NB4 (cell line): ENCODE data around the gene MT1X.

Experiments
- POLR2A ChIP-seq: IDR thresholded peaks from 2 replicates; pipeline ENCODE4 v1.6.1; 2011; ENCODE audit warnings: mild to moderate bottlenecking; ENCODE audit not compliant: insufficient read length; ENCODE audit errors: extremely low read depth
- TF ChIP-seq, protein P1 (sequence below): IDR thresholded peaks from one replicate; pipeline ENCODE4 v1.5.1; 2012; ENCODE audit warnings: low read depth, low read length

DNA sequence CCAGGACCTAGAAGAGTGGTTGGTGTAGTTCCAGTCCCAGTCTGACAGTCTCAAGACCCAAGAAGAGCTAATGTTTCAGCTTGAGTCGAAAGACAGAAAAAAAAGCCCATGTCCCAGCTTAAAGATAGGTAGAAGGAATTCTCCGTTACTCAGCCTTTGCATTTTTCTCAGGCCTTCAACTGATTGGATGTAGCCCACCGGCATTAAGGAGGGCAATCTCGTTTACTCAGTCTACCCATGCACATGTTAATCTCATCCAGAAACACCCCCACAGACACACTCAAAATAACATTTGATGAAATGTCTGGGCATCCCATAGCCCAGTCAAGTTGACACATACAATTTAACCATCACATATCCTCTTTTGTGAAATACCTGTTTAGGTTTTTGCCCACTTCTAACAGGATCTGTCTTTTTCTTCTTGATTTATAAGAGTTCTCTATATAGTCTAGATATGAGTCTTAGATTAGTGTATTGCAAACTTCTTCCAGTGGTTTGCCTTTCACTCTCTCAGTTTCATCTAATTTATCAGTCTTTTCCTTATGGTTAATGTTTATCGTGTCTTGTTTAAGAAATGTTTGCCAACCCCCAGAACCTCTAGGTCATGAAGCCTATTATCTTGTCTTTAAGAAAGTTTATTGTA, 40.1 kb downstream of the MT1X start:
- TF ChIP-seq, protein P1, sequence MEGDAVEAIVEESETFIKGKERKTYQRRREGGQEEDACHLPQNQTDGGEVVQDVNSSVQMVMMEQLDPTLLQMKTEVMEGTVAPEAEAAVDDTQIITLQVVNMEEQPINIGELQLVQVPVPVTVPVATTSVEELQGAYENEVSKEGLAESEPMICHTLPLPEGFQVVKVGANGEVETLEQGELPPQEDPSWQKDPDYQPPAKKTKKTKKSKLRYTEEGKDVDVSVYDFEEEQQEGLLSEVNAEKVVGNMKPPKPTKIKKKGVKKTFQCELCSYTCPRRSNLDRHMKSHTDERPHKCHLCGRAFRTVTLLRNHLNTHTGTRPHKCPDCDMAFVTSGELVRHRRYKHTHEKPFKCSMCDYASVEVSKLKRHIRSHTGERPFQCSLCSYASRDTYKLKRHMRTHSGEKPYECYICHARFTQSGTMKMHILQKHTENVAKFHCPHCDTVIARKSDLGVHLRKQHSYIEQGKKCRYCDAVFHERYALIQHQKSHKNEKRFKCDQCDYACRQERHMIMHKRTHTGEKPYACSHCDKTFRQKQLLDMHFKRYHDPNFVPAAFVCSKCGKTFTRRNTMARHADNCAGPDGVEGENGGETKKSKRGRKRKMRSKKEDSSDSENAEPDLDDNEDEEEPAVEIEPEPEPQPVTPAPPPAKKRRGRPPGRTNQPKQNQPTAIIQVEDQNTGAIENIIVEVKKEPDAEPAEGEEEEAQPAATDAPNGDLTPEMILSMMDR = no peak
- TF ChIP-seq POLR2A = no peak
